GM13977 (cell line): ENCODE results near the gene ANAPC16.

ENCODE experiments used
- DNase-seq: peaks from one replicate; pipeline ENCODE4 v3.0.0; 2012; ENCODE audit warnings: low spot score
- in situ Hi-C: fragments of 300-500 bp; cut with MboI; formaldehyde crosslinking; loops from one replicate; pipeline ENCODE4 v1.12.0; 2022; ENCODE audit warnings: low sequenced_read_pairs, low pct_unique_long_range_greater_than_20kb, mixed read lengths, inconsistent platforms; ENCODE audit not compliant: unreplicated experiment
- TF ChIP-seq, protein P1 (sequence below): IDR thresholded peaks from 2 replicates; pipeline ENCODE4 v1.5.1; 2012; ENCODE audit warnings: mild to moderate bottlenecking, control low read depth; ENCODE audit not compliant: insufficient read depth; ENCODE audit errors: extremely low read depth, missing control alignments

ANAPC16 gene

DNA sequence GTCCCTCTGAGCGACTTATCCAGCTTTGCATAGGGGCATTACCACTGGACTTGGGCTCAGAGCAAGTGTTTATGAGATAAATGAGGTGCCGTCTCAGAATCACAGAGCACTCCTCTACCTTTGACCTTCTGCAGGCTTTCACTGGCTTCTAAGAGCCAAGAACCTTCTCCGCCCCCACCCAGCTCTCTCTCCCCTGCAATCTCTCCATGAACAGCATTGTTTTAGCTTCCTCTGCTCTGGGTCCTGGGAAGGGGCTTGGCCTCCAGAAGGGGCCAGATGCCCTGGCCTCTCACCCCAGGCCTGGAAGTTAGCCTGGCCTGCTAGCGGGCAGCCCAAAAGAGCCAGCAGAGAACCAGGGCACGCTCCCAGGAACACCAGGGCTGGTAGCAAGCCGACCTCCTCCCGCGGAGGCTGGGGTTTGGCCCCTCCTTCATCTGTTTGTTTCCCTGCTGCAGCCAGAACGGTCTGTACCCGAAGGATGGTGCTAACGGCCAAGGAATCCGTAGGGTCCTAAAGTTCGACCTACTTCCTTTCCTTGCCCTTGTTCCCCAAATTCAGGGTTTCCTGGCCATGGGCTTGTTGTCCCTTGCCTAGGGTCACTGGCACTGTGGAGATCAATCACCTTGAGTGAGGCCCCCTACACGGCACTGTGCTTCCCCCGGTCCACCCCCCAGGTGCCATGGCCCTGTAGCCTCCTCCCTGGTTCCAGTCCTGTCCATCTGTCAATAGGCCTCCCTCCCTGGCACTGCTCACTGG, 39.2 kb downstream of the ANAPC16 start:
- TF ChIP-seq, protein P1, sequence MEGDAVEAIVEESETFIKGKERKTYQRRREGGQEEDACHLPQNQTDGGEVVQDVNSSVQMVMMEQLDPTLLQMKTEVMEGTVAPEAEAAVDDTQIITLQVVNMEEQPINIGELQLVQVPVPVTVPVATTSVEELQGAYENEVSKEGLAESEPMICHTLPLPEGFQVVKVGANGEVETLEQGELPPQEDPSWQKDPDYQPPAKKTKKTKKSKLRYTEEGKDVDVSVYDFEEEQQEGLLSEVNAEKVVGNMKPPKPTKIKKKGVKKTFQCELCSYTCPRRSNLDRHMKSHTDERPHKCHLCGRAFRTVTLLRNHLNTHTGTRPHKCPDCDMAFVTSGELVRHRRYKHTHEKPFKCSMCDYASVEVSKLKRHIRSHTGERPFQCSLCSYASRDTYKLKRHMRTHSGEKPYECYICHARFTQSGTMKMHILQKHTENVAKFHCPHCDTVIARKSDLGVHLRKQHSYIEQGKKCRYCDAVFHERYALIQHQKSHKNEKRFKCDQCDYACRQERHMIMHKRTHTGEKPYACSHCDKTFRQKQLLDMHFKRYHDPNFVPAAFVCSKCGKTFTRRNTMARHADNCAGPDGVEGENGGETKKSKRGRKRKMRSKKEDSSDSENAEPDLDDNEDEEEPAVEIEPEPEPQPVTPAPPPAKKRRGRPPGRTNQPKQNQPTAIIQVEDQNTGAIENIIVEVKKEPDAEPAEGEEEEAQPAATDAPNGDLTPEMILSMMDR = peak; percentile 3

GRCh38 chr10:72255977-72256729, 40.3 kb downstream of the ANAPC16 start:
- in situ Hi-C loops = loop anchor here (10.0 kb wide), 1 partner anchor 79 kb away; no protein-coding TSS in a partner anchor
- TF ChIP-seq, protein P1 = no peak
- no peak for DNase-seq

More for the DNA sequence above, 39.2 kb downstream of the ANAPC16 start:
- peak; percentile 55 for DNase-seq
- in situ Hi-C loops = loop anchor here (10.0 kb wide), 1 partner anchor 80 kb away; no protein-coding TSS in a partner anchor

GRCh38 chr10:72257051-72257892, 41.5 kb downstream of the ANAPC16 start:
- DNase-seq = peak; percentile 67
- TF ChIP-seq, protein P1 = no peak
- in situ Hi-C loops = loop anchor here (10.0 kb wide), 1 partner anchor 78 kb away; no protein-coding TSS in a partner anchor

- TF ChIP-seq, protein P1 = no peak
- in situ Hi-C loops = loop anchor here (10.0 kb wide), 1 partner anchor 76 kb away; no protein-coding TSS in a partner anchor
- DNase-seq = no peak
These were observed 42.8 kb downstream of the ANAPC16 start for GRCh38 chr10:72258617-72259016.

GRCh38 chr10:72259491-72260238, 43.9 kb downstream of the ANAPC16 start:
- in situ Hi-C loops = loop anchor here (10.0 kb wide), 1 partner anchor 75 kb away; no protein-coding TSS in a partner anchor
- no peak for DNase-seq
- TF ChIP-seq, protein P1 = no peak
